HEK293 (cell line): Measurements from ENCODE around the gene NFE2L1.

Experiments used
- CTCF ChIA-PET: fragments of 350-600 bp; formaldehyde crosslinking; extraction: SDS; loops from one replicate; lab custom pipeline; 2021; ENCODE audit warnings: antibody characterized with exemption; lab: Yijun Ruan, JAX
- POLR2A ChIA-PET: fragments of 300-600 bp; formaldehyde crosslinking; extraction: SDS; loops from one replicate; lab custom pipeline; 2020; ENCODE audit warnings: antibody characterized with exemption, inconsistent platforms; lab: Yijun Ruan, JAX
- H3K27ac ChIP-seq: fragments of 200-500 bp; sonication (Bioruptor generic); 2 replicates; pipeline ENCODE4 v1.5.1; 2014; ENCODE audit warnings: low read depth, low read length, control low read depth, inconsistent platforms; ENCODE audit errors: extremely low read depth
- H3K36me3 ChIP-seq, 2 experiments: fragments of 200-500 bp in 1 of 2; sonication (Bioruptor generic) in 1 of 2; 1 replicate in 1 of 2; 2 replicates in 1 of 2; pipeline ENCODE4 v1.5.1; 2014 to 2017; ENCODE audit warnings: inconsistent platforms in 2 of 2, low read length in 2 of 2; ENCODE audit not compliant: control insufficient read depth in 2 of 2, insufficient read depth in 1 of 2
- H3K4me1 ChIP-seq: fragments of 200-500 bp; sonication (Bioruptor generic); 2 replicates; pipeline ENCODE4 v1.5.1; 2014; ENCODE audit warnings: mild to moderate bottlenecking, low read length, inconsistent platforms; ENCODE audit not compliant: control insufficient read depth, insufficient read depth
- H3K4me3 ChIP-seq: 2 replicates; pipeline ENCODE4 v1.5.1; 2011; ENCODE audit warnings: low read depth, mild to moderate bottlenecking, control low read depth, low read length, moderate library complexity
- H3K9me3 ChIP-seq: fragments of 200-500 bp; sonication (Bioruptor generic); 2 replicates; pipeline ENCODE4 v1.5.1; 2014; ENCODE audit warnings: low read depth, low read length, inconsistent platforms; ENCODE audit not compliant: control insufficient read depth, insufficient read depth
- GLIS2 ChIP-seq: fragments of 450-650 bp; formaldehyde crosslinking; IDR thresholded peaks from 2 replicates; pipeline ENCODE4 v1.5.1; 2016; ENCODE audit warnings: missing biosample characterization, missing genetic modification characterization
- HOXD13 ChIP-seq: sonication (generic); formaldehyde crosslinking; IDR thresholded peaks from 2 replicates; pipeline ENCODE4 v1.8.0; 2022; ENCODE audit warnings: missing genetic modification reagents, borderline replicate concordance
- KLF1 ChIP-seq: fragments of 450-650 bp; formaldehyde crosslinking; IDR thresholded peaks from 2 replicates; pipeline ENCODE4 v1.5.1; 2016; ENCODE audit warnings: missing biosample characterization, missing genetic modification characterization
- KLF10 ChIP-seq: fragments of 450-650 bp; IDR thresholded peaks from 2 replicates; pipeline ENCODE4 v1.5.1; 2018; ENCODE audit warnings: missing biosample characterization, mild to moderate bottlenecking, missing genetic modification characterization
- KLF7 ChIP-seq: fragments of 450-650 bp; formaldehyde crosslinking; IDR thresholded peaks from 2 replicates; pipeline ENCODE4 v1.5.1; 2016; ENCODE audit warnings: missing biosample characterization, missing genetic modification characterization, borderline replicate concordance
- SCRT1 ChIP-seq: fragments of 450-650 bp; formaldehyde crosslinking; IDR thresholded peaks from 2 replicates; pipeline ENCODE4 v1.5.1; 2016; ENCODE audit warnings: missing biosample characterization, missing genetic modification characterization, borderline replicate concordance
- SCRT2 ChIP-seq: fragments of 450-650 bp; formaldehyde crosslinking; IDR thresholded peaks from 2 replicates; pipeline ENCODE4 v1.5.1; 2016; ENCODE audit warnings: missing biosample characterization, missing genetic modification characterization
- TCF7L2 ChIP-seq: IDR thresholded peaks from 2 replicates; pipeline ENCODE4 v1.6.1; 2011; ENCODE audit warnings: low read depth, mild to moderate bottlenecking, inconsistent platforms, low read length, moderate library complexity, borderline replicate concordance
- ZEB2 ChIP-seq: fragments of 450-650 bp; formaldehyde crosslinking; IDR thresholded peaks from 2 replicates; pipeline ENCODE4 v1.5.1; 2016; ENCODE audit warnings: missing biosample characterization, missing genetic modification characterization
- ZFP3 ChIP-seq: fragments of 450-650 bp; formaldehyde crosslinking; IDR thresholded peaks from 2 replicates; pipeline ENCODE4 v1.5.1; 2016; ENCODE audit warnings: low read depth, missing biosample characterization, missing genetic modification characterization
- ZFP41 ChIP-seq: fragments of 450-650 bp; formaldehyde crosslinking; IDR thresholded peaks from 2 replicates; pipeline ENCODE4 v1.5.1; 2016; ENCODE audit warnings: missing biosample characterization, missing genetic modification characterization, borderline replicate concordance
- ZNF114 ChIP-seq: fragments of 450-650 bp; formaldehyde crosslinking; IDR thresholded peaks from 2 replicates; pipeline ENCODE4 v1.5.0; 2017; ENCODE audit warnings: missing biosample characterization, missing genetic modification characterization
- ZNF140 ChIP-seq: fragments of 450-650 bp; formaldehyde crosslinking; IDR thresholded peaks from 2 replicates; pipeline ENCODE4 v1.5.1; 2016; ENCODE audit warnings: missing biosample characterization, missing genetic modification characterization
- ZNF174 ChIP-seq: fragments of 450-650 bp; formaldehyde crosslinking; IDR thresholded peaks from 2 replicates; pipeline ENCODE4 v1.5.0; 2017; ENCODE audit warnings: missing biosample characterization, mild to moderate bottlenecking, missing genetic modification characterization
- ZNF175 ChIP-seq: fragments of 450-650 bp; formaldehyde crosslinking; IDR thresholded peaks from 2 replicates; pipeline ENCODE4 v1.5.1; 2016; ENCODE audit warnings: missing biosample characterization, missing genetic modification characterization
- ZNF19 ChIP-seq: fragments of 450-650 bp; formaldehyde crosslinking; IDR thresholded peaks from 2 replicates; pipeline ENCODE4; 2016; ENCODE audit warnings: missing biosample characterization, missing genetic modification characterization, low read depth
- ZNF404 ChIP-seq: fragments of 450-650 bp; formaldehyde crosslinking; IDR thresholded peaks from 2 replicates; pipeline ENCODE4 v1.5.1; 2017; ENCODE audit warnings: missing biosample characterization, missing genetic modification characterization
- ZNF416 ChIP-seq: fragments of 450-650 bp; formaldehyde crosslinking; IDR thresholded peaks from 2 replicates; pipeline ENCODE4 v1.5.1; 2016; ENCODE audit warnings: missing biosample characterization, missing genetic modification characterization
- ZNF548 ChIP-seq: fragments of 450-650 bp; formaldehyde crosslinking; IDR thresholded peaks from 2 replicates; pipeline ENCODE4 v1.5.1; 2016; ENCODE audit warnings: missing biosample characterization, missing genetic modification characterization
- ZNF560 ChIP-seq: fragments of 450-650 bp; formaldehyde crosslinking; IDR thresholded peaks from 2 replicates; pipeline ENCODE4 v1.5.1; 2017; ENCODE audit warnings: missing biosample characterization, missing genetic modification characterization, borderline replicate concordance
- ZNF561 ChIP-seq: fragments of 450-650 bp; IDR thresholded peaks from 2 replicates; pipeline ENCODE4 v1.5.1; 2018; ENCODE audit warnings: missing biosample characterization, missing genetic modification characterization, borderline replicate concordance
- ZNF610 ChIP-seq: fragments of 450-650 bp; formaldehyde crosslinking; IDR thresholded peaks from 2 replicates; pipeline ENCODE4 v1.5.1; 2016; ENCODE audit warnings: missing biosample characterization, missing genetic modification characterization, borderline replicate concordance
- ZNF624 ChIP-seq: fragments of 450-650 bp; formaldehyde crosslinking; IDR thresholded peaks from 2 replicates; pipeline ENCODE4 v1.5.1; 2017; ENCODE audit warnings: missing biosample characterization, missing genetic modification characterization
- ZNF629 ChIP-seq: fragments of 450-650 bp; formaldehyde crosslinking; IDR thresholded peaks from 2 replicates; pipeline ENCODE4 v1.5.1; 2017; ENCODE audit warnings: missing biosample characterization, missing genetic modification characterization
- ZNF660 ChIP-seq: fragments of 450-650 bp; IDR thresholded peaks from 2 replicates; pipeline ENCODE4 v1.5.1; 2018; ENCODE audit warnings: missing biosample characterization, mild to moderate bottlenecking, missing genetic modification characterization

The NFE2L1 gene

DNA sequence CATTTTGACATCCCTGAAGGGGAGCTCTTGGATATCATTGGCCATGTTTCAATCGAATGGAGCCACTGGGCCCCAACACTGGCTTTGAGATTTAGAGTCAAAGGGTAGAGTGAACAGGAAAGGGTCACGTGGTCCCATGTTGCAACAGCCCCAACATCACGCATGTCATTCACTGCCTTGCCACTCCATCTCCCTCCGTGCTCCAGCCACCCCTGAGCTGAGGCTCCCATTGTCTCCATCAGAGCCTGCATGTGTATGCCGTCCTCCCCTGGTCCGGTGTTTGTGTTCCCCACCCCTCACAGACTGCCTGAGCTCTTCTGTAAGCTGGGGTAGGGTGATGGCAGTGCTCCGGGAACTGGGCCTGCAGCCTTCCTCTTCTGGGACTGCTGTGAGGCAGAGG, 12.1 kb downstream of the NFE2L1 start:
- peaks cover 56 to 96% of the 10 kb centered on the region in 2 experiments for H3K36me3 ChIP-seq
- H3K9me3 ChIP-seq: no peaks in the 10 kb centered on the region
- TF ChIP-seq ZNF560 (tag by site-specific recombination): no peak
- no peak for TF ChIP-seq ZNF416 (tag by site-specific recombination)
- TF ChIP-seq ZNF140 (tag by site-specific recombination): no peak
- no peak for TF ChIP-seq ZNF660 (tag by site-specific recombination)
- TF ChIP-seq ZFP41 (tag by site-specific recombination): no peak
- TF ChIP-seq ZNF404 (tag by site-specific recombination): no peak
- TF ChIP-seq ZNF174 (tag by site-specific recombination): no peak
- POLR2A ChIA-PET: interaction anchor here (5.4 kb wide), 1 partner anchor 12 kb away, joined by 51 read pairs; the partner anchor contains the start of gene NFE2L1
- no peak overlapping the region for H3K27ac ChIP-seq
- H3K4me3 ChIP-seq: no peak overlapping the region
- CTCF ChIA-PET: interaction anchor here (0.6 to 1.2 kb wide), 3 partner anchors 14 to 212 kb away, joined by 3 to 12 read pairs (median 4); no protein-coding TSS in a partner anchor
- H3K4me1 ChIP-seq: peaks cover 3% of the 10 kb centered on the region; the same call in 1 of the 2 replicates

DNA sequence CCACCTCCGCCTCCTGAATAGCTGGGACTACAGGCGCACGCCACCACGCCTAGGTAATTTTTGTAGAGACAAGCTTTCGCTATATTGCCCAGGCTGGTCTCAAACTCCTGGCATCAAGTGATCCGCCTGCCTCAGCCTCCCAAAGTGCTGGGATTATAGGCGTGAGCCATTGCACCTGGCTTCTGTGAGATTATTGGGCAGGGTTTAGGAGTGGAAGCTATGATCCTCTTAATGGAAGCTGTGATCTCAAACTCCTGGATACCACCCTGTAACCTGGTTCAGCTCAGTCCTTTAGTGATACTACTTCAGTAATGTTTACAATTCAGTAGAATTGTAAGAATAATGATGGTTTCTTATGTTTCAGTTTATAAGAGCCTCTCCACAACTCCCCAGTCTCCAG, 14.1 kb downstream of the NFE2L1 start:
- no peak overlapping the region for H3K27ac ChIP-seq
- H3K4me1 ChIP-seq: no peaks in the 10 kb centered on the region
- ChIA-PET CTCF (interaction anchor here (1.2 to 1.6 kb wide), 4 partner anchors 12 to 37 kb away, joined by 3 to 6 read pairs (median 4); no protein-coding TSS in a partner anchor), POLR2A (interaction anchor here (5.4 kb wide), 1 partner anchor 14 kb away, joined by 51 read pairs; the partner anchor contains the start of gene NFE2L1)
- peaks cover 53 to 93% of the 10 kb centered on the region in 2 experiments for H3K36me3 ChIP-seq
- TF ChIP-seq GLIS2 (tag by site-specific recombination): no peak
- TF ChIP-seq HOXD13 (CRISPR knock-in tag): no peak
- TF ChIP-seq KLF7 (tag by site-specific recombination): no peak
- TF ChIP-seq KLF10 (tag by site-specific recombination): no peak
- TF ChIP-seq KLF1 (tag by site-specific recombination): no peak
- TF ChIP-seq ZNF624 (tag by site-specific recombination): no peak
- TF ChIP-seq TCF7L2: no peak
- TF ChIP-seq ZNF548 (tag by site-specific recombination): no peak
- no peak for TF ChIP-seq ZNF19
- no peak for TF ChIP-seq ZFP3
- no peak for TF ChIP-seq ZNF114 (tag by site-specific recombination)
- no peak for TF ChIP-seq SCRT1
- TF ChIP-seq ZNF175: no peak
- no peaks in the 10 kb centered on the region for H3K9me3 ChIP-seq
- no peak overlapping the region for H3K4me3 ChIP-seq

DNA sequence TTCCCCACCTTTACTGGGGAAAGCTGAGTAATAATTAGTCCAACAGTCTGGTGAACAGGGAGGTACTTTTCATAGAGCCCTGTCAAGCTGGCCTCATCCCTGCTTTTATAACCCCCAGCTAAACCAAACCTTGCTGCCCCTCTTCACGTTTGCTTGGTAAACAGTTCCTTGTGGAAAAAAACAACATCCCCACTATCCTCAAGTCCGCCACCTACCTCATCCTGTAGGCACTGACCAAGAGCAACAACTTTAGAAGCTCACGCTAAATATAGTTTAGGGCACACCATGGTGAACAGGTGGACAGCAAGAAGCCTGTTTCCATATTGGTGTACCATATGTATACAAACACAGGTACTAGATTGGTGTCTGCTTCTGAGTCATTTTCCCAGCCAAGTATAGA, 16.5 kb downstream of the NFE2L1 start:
- Histone ChIP-seq H3K9me3 (no peaks in the 10 kb centered on the region), H3K27ac (no peak overlapping the region; the same call in 1 of the 2 replicates), H3K4me1 (no peaks in the 10 kb centered on the region), H3K36me3 (peaks cover 63 to 87% of the 10 kb centered on the region in 2 experiments), H3K4me3 (no peak overlapping the region)
- ChIA-PET POLR2A (interaction anchor here (0.6 to 1.9 kb wide), 5 partner anchors 10 to 17 kb away, joined by 3 to 7 read pairs (median 5); partner anchors contain the start of gene NFE2L1), CTCF (interaction anchor here (0.6 to 1.6 kb wide), 6 partner anchors 9 to 71 kb away, joined by 3 to 9 read pairs (median 6); no protein-coding TSS in a partner anchor)
- TF ChIP-seq GLIS2 (tag by site-specific recombination) (no peak), SCRT2 (tag by site-specific recombination) (peak; percentile 31; the same call in 1 of the 2 replicates), ZNF629 (no peak), ZNF610 (no peak), ZNF561 (tag by site-specific recombination) (no peak), ZEB2 (tag by site-specific recombination) (no peak)
